ENCODE data around the gene EPHA3.

The EPHA3 gene

DNA sequence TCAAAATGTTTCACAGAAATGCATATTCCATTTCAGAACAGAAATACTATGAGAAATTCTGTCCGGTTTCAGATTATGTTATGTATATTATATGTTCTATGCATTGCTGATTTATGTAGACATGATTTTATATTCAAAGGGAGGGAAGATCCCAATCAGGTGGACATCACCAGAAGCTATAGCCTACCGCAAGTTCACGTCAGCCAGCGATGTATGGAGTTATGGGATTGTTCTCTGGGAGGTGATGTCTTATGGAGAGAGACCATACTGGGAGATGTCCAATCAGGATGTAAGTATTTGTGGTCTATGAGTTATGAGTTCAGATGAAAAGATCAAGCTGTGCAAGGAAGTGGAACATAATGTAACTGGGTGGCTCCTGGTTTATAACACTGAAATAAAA lies 341.7 kb downstream of the EPHA3 start:
- no peak overlapping the region for H3K9ac ChIP-seq (ENCODE audit: low read depth, low read length, poor library complexity, severe bottlenecking)

DNA sequence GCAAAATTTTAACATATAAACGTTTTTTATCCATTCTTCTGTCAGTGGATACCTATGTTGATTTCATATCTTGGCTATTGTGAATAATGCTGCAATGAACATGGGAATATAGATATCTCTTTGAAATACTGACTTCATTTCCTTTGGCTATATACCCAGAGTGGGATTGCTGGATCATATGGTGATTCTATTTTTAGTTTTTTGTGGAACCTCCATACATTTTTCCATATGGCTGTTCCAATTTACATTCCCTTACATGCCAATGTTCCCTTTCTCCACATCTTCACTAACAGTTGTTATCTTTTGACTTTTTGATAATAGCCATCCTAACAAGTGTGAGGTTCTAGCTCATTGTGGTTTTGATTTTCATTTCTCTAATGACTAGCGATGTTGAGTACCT lies 344.6 kb downstream of the EPHA3 start:
- no peaks in the 10 kb centered on the region for H3K27me3 ChIP-seq (ENCODE audit: insufficient read depth, low read length, poor library complexity, severe bottlenecking)
- no peaks in the 10 kb centered on the region for H3K79me2 ChIP-seq (ENCODE audit: insufficient read depth, low read length)
- H3K4me1 ChIP-seq (ENCODE audit: insufficient read depth, low read length, poor library complexity, severe bottlenecking) = no peaks in the 10 kb centered on the region
- H4K20me1 ChIP-seq (ENCODE audit: insufficient read depth, low read length, poor library complexity, severe bottlenecking) = no peaks in the 10 kb centered on the region
- no peaks in the 10 kb centered on the region for H3K9me2 ChIP-seq (replicated peaks; ENCODE audit: low read depth, low read length)
- no peaks in the 10 kb centered on the region for H3K9me3 ChIP-seq (ENCODE audit: insufficient read depth, low read depth, low read length)
- no peak overlapping the region for H3K9ac ChIP-seq (ENCODE audit: low read depth, low read length, poor library complexity, severe bottlenecking)
- TF ChIP-seq, protein P1, sequence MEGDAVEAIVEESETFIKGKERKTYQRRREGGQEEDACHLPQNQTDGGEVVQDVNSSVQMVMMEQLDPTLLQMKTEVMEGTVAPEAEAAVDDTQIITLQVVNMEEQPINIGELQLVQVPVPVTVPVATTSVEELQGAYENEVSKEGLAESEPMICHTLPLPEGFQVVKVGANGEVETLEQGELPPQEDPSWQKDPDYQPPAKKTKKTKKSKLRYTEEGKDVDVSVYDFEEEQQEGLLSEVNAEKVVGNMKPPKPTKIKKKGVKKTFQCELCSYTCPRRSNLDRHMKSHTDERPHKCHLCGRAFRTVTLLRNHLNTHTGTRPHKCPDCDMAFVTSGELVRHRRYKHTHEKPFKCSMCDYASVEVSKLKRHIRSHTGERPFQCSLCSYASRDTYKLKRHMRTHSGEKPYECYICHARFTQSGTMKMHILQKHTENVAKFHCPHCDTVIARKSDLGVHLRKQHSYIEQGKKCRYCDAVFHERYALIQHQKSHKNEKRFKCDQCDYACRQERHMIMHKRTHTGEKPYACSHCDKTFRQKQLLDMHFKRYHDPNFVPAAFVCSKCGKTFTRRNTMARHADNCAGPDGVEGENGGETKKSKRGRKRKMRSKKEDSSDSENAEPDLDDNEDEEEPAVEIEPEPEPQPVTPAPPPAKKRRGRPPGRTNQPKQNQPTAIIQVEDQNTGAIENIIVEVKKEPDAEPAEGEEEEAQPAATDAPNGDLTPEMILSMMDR (conservative IDR thresholded peaks at IDR 0.05; ENCODE audit: low read length) = no peak
- TF ChIP-seq EZH2phosphoT487 (IDR thresholded peaks at IDR 0.05; ENCODE audit: borderline replicate concordance) = no peak
- no peaks in the 10 kb centered on the region for H3F3A ChIP-seq (ENCODE audit: low read depth)
- no peak overlapping the region for H2AFZ ChIP-seq (ENCODE audit: low read length)
- no peak overlapping the region for H3K4me2 ChIP-seq (ENCODE audit: low read depth, low read length, poor library complexity, severe bottlenecking)
- H3K4me3 ChIP-seq (ENCODE audit: low read length, poor library complexity, severe bottlenecking) = no peak overlapping the region
- no peaks in the 10 kb centered on the region for H3K36me3 ChIP-seq (ENCODE audit: insufficient read depth, low read length)

More for the DNA sequence above, 341.7 kb downstream of the EPHA3 start:
- Histone ChIP-seq H3K36me3 (ENCODE audit: insufficient read depth, low read length) (no peaks in the 10 kb centered on the region), H3K27me3 (ENCODE audit: insufficient read depth, low read length, poor library complexity, severe bottlenecking) (no peaks in the 10 kb centered on the region), H3K4me3 (ENCODE audit: low read length, poor library complexity, severe bottlenecking) (no peak overlapping the region), H3K4me1 (ENCODE audit: insufficient read depth, low read length, poor library complexity, severe bottlenecking) (no peaks in the 10 kb centered on the region), H3K4me2 (ENCODE audit: low read depth, low read length, poor library complexity, severe bottlenecking) (no peak overlapping the region), H4K20me1 (ENCODE audit: insufficient read depth, low read length, poor library complexity, severe bottlenecking) (no peaks in the 10 kb centered on the region), H3K9me3 (ENCODE audit: insufficient read depth, low read depth, low read length) (no peaks in the 10 kb centered on the region), H3K9me2 (replicated peaks; ENCODE audit: low read depth, low read length) (no peaks in the 10 kb centered on the region), H3K79me2 (ENCODE audit: insufficient read depth, low read length) (no peaks in the 10 kb centered on the region), H2AFZ (ENCODE audit: low read length) (no peak overlapping the region), H3F3A (ENCODE audit: low read depth) (no peaks in the 10 kb centered on the region)
- TF ChIP-seq, protein P1 (conservative IDR thresholded peaks at IDR 0.05; ENCODE audit: low read length) = no peak
- TF ChIP-seq EZH2phosphoT487 (IDR thresholded peaks at IDR 0.05; ENCODE audit: borderline replicate concordance) = no peak

DNA sequence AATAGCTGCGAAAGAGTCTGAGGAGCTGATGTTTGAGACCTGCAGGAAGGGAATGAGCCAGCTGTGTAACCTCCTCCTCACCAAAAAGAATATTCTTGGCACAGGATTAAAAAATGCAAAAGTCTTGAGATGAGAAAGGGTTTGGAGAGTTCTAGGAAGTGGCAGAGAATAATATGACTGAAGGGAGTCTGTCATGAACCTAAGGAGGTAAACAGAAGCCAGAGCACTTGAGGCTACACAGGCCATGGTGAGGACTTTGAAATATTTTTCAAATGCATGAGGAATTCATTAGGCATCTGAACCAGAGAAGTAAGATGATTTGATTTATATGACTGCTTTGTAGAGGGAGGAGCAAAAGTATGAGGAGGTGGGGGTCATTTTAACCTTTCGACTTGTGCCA lies 347.8 kb downstream of the EPHA3 start:
- H3K9me3 ChIP-seq (ENCODE audit: insufficient read depth, low read depth, low read length) = no peaks in the 10 kb centered on the region
- H4K20me1 ChIP-seq (ENCODE audit: insufficient read depth, low read length, poor library complexity, severe bottlenecking) = no peaks in the 10 kb centered on the region
- H3K4me1 ChIP-seq (ENCODE audit: insufficient read depth, low read length, poor library complexity, severe bottlenecking) = no peaks in the 10 kb centered on the region
- H3K79me2 ChIP-seq (ENCODE audit: insufficient read depth, low read length) = no peaks in the 10 kb centered on the region
- H3K27me3 ChIP-seq (ENCODE audit: insufficient read depth, low read length, poor library complexity, severe bottlenecking) = no peaks in the 10 kb centered on the region
- H3K9ac ChIP-seq (ENCODE audit: low read depth, low read length, poor library complexity, severe bottlenecking) = no peak overlapping the region
- no peak overlapping the region for H3K4me3 ChIP-seq (ENCODE audit: low read length, poor library complexity, severe bottlenecking)
- H3K36me3 ChIP-seq (ENCODE audit: insufficient read depth, low read length) = no peaks in the 10 kb centered on the region
- TF ChIP-seq, protein P1 (conservative IDR thresholded peaks at IDR 0.05; ENCODE audit: low read length) = no peak
- no peak for TF ChIP-seq EZH2phosphoT487 (IDR thresholded peaks at IDR 0.05; ENCODE audit: borderline replicate concordance)
- no peaks in the 10 kb centered on the region for H3F3A ChIP-seq (ENCODE audit: low read depth)
- no peak overlapping the region for H2AFZ ChIP-seq (ENCODE audit: low read length)
- H3K4me2 ChIP-seq (ENCODE audit: low read depth, low read length, poor library complexity, severe bottlenecking) = no peak overlapping the region
- no peaks in the 10 kb centered on the region for H3K9me2 ChIP-seq (replicated peaks; ENCODE audit: low read depth, low read length)
